ENCODE results near the gene SH3PXD2A.

The SH3PXD2A gene

GRCh38 chr10:103798511-103798910 lies 56.9 kb downstream of the SH3PXD2A start:
- DNase-seq (ENCODE audit: insufficient read length, low spot score) (no peak), FAIRE-seq (no peak)
- no peak for TF ChIP-seq POLR2A (IDR thresholded peaks at IDR 0.05; ENCODE audit: low read depth, low read length)

- FAIRE-seq (no peak), DNase-seq (ENCODE audit: insufficient read length, low spot score) (no peak)
- TF ChIP-seq POLR2A (IDR thresholded peaks at IDR 0.05; ENCODE audit: low read depth, low read length): no peak
Measured at GRCh38 chr10:103797857-103798256, 57.5 kb downstream of the SH3PXD2A start.

GRCh38 chr10:103795634-103796270 lies 59.6 kb downstream of the SH3PXD2A start:
- FAIRE-seq: no peak
- no peak for DNase-seq (ENCODE audit: insufficient read length, low spot score)
- no peak for TF ChIP-seq POLR2A (IDR thresholded peaks at IDR 0.05; ENCODE audit: low read depth, low read length)

GRCh38 chr10:103794996-103795395 lies 60.4 kb downstream of the SH3PXD2A start:
- DNase-seq (ENCODE audit: insufficient read length, low spot score) (no peak), FAIRE-seq (no peak)
- no peak for TF ChIP-seq POLR2A (IDR thresholded peaks at IDR 0.05; ENCODE audit: low read depth, low read length)

GRCh38 chr10:103793920-103794883 lies 61.2 kb downstream of the SH3PXD2A start:
- no peak for FAIRE-seq
- no peak for DNase-seq (ENCODE audit: insufficient read length, low spot score)
- TF ChIP-seq POLR2A (IDR thresholded peaks at IDR 0.05; ENCODE audit: low read depth, low read length): no peak

- FAIRE-seq: no peak
- DNase-seq (ENCODE audit: insufficient read length, low spot score): no peak
- TF ChIP-seq POLR2A (IDR thresholded peaks at IDR 0.05; ENCODE audit: low read depth, low read length): no peak
Measured at GRCh38 chr10:103793429-103793828, 61.9 kb downstream of the SH3PXD2A start.

- FAIRE-seq (no peak), DNase-seq (ENCODE audit: insufficient read length, low spot score) (no peak)
- TF ChIP-seq POLR2A (IDR thresholded peaks at IDR 0.05; ENCODE audit: low read depth, low read length): no peak
Measured at GRCh38 chr10:103792547-103792946, 62.8 kb downstream of the SH3PXD2A start.

GRCh38 chr10:103791858-103792257 lies 63.5 kb downstream of the SH3PXD2A start:
- DNase-seq (ENCODE audit: insufficient read length, low spot score) (no peak), FAIRE-seq (no peak)
- TF ChIP-seq POLR2A (IDR thresholded peaks at IDR 0.05; ENCODE audit: low read depth, low read length): no peak

- no peak for DNase-seq (ENCODE audit: insufficient read length, low spot score)
- FAIRE-seq: no peak
- TF ChIP-seq POLR2A (IDR thresholded peaks at IDR 0.05; ENCODE audit: low read depth, low read length): no peak
Measured at GRCh38 chr10:103791291-103791690, 64.1 kb downstream of the SH3PXD2A start.

- TF ChIP-seq POLR2A (IDR thresholded peaks at IDR 0.05; ENCODE audit: low read depth, low read length): no peak
- DNase-seq (ENCODE audit: insufficient read length, low spot score) (no peak), FAIRE-seq (no peak)
Measured at GRCh38 chr10:103790580-103790979, 64.8 kb downstream of the SH3PXD2A start.

GRCh38 chr10:103789771-103790201 lies 65.6 kb downstream of the SH3PXD2A start:
- DNase-seq (ENCODE audit: insufficient read length, low spot score): no peak

GRCh38 chr10:103789161-103789560 lies 66.2 kb downstream of the SH3PXD2A start:
- FAIRE-seq (no peak), DNase-seq (ENCODE audit: insufficient read length, low spot score) (no peak)
- no peak for TF ChIP-seq POLR2A (IDR thresholded peaks at IDR 0.05; ENCODE audit: low read depth, low read length)

More at GRCh38 chr10:103789771-103790201, 65.6 kb downstream of the SH3PXD2A start:
- FAIRE-seq: no peak
- no peak for TF ChIP-seq POLR2A (IDR thresholded peaks at IDR 0.05; ENCODE audit: low read depth, low read length)

GRCh38 chr10:103787331-103787730 lies 68.0 kb downstream of the SH3PXD2A start:
- DNase-seq (ENCODE audit: insufficient read length, low spot score) (no peak), FAIRE-seq (no peak)
- TF ChIP-seq POLR2A (IDR thresholded peaks at IDR 0.05; ENCODE audit: low read depth, low read length): no peak

- no peak for DNase-seq (ENCODE audit: insufficient read length, low spot score)
- no peak for FAIRE-seq
- no peak for TF ChIP-seq POLR2A (IDR thresholded peaks at IDR 0.05; ENCODE audit: low read depth, low read length)
Measured at GRCh38 chr10:103786020-103786419, 69.4 kb downstream of the SH3PXD2A start.

Data from H54 (cell line).